GM23338 (cell line): ENCODE measurements around the gene GPR183.

Experiments
- CREB1 ChIP-seq: fragments of 250-450 bp; sonication (Bioruptor Pico); IDR thresholded peaks from 2 replicates; pipeline ENCODE4 v1.5.0; 2020; ENCODE audit warnings: low read depth, mild to moderate bottlenecking, moderate library complexity
- CTCF ChIP-seq, 2 experiments: fragments of 200-600 bp in 1 of 2; sonication (generic) in 1 of 2; conservative IDR thresholded peaks; 2 replicates each; pipeline versions ENCODE4 v1.5.1 to v1.6.1; 2016 to 2017; ENCODE audit warnings: antibody characterized with exemption in 2 of 2, low read depth in 2 of 2, mild to moderate bottlenecking in 2 of 2, moderate library complexity in 1 of 2
- ETS1 ChIP-seq: IDR thresholded peaks from 2 replicates; pipeline ENCODE4 v1.6.1; 2016; ENCODE audit warnings: antibody characterized with exemption
- EZH2phosphoT487 ChIP-seq: fragments of 200-600 bp; sonication (generic); IDR thresholded peaks from one replicate; pipeline ENCODE4 v1.8.1; 2018; ENCODE audit warnings: antibody characterized with exemption; ENCODE audit not compliant: unreplicated experiment
- POLR2AphosphoS5 ChIP-seq: IDR thresholded peaks from 2 replicates; pipeline ENCODE4 v1.6.1; 2016; ENCODE audit warnings: antibody characterized with exemption, low read depth

GRCh38 chr13:99260216-99260615 is 47.0 kb downstream of the GPR183 start:
- TF ChIP-seq POLR2AphosphoS5 (no peak), CREB1 (CRISPR knock-in tag) (no peak), CTCF (conservative IDR thresholded peaks at IDR 0.05; ENCODE audit: low read depth in 2 of 2) (no peak), ETS1 (no peak), EZH2phosphoT487 (no peak)
